GM12891 (cell line): ENCODE measurements around the gene HEYL.

ENCODE experiments used
- POLR2A ChIP-seq: IDR thresholded peaks from 2 replicates; pipeline ENCODE4 v1.6.1; 2011; ENCODE audit warnings: low read depth, low read length, control low read depth
- POLR2AphosphoS5 ChIP-seq: IDR thresholded peaks from 2 replicates; pipeline ENCODE4 v1.6.1; 2011; ENCODE audit warnings: low read depth, low read length, control low read depth

DNA sequence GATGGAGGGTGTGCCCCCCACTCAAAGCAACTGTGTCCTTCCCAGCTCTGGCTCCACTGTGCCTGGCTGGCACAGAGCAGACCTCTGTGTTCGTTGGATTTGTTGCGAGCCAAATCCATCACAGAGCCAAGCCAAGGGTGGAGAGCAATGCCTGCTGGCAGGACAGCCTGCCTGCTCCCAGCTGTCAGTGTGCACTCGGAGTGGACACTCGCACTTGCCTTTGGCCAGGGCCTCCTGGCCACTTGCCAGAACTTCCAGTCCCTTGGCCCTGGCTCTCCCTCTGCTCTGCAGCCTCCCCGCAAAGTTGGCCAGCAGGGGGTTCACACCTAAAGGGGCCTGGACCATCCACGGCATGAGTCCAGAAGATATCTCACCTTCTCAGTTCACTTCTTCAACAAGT lies 16.4 kb downstream of the HEYL start:
- TF ChIP-seq POLR2A (no peak), POLR2AphosphoS5 (no peak)
